ENCODE results near the gene TRIM21.
A peak's percentile ranks its signal among the peaks of the same experiment; 100 is the strongest.
"Not testable (repeated sequence)": the region's sequence is repeated elsewhere in the genome, so short reads cannot be mapped to it uniquely, and the experiment has no call there.

The TRIM21 gene

DNA sequence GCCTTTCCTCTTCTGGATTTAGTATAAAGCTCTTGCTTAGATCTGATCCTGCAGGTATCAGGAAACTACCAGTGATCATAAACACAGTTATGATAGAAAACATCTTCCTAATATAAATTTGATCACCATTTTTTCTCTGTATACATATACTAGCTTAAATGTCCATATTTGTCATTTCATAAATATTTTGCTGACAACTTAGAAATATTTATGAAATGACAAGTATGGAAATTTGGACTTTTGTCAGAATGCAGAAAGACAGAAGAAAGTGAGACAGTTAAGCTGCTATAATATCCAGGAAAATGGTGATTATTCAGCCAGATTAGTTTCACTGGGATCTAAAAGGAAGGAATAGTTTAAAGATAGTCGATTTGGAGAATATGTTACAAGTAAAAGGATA lies 22.8 kb upstream of the TRIM21 start:
- DNase-seq (ENCODE audit: low read depth) = no peak
- H3K4me3 ChIP-seq (ENCODE audit: low read length) = no peak overlapping the region
- TF ChIP-seq, protein P1, sequence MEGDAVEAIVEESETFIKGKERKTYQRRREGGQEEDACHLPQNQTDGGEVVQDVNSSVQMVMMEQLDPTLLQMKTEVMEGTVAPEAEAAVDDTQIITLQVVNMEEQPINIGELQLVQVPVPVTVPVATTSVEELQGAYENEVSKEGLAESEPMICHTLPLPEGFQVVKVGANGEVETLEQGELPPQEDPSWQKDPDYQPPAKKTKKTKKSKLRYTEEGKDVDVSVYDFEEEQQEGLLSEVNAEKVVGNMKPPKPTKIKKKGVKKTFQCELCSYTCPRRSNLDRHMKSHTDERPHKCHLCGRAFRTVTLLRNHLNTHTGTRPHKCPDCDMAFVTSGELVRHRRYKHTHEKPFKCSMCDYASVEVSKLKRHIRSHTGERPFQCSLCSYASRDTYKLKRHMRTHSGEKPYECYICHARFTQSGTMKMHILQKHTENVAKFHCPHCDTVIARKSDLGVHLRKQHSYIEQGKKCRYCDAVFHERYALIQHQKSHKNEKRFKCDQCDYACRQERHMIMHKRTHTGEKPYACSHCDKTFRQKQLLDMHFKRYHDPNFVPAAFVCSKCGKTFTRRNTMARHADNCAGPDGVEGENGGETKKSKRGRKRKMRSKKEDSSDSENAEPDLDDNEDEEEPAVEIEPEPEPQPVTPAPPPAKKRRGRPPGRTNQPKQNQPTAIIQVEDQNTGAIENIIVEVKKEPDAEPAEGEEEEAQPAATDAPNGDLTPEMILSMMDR (IDR thresholded peaks at IDR 0.05; ENCODE audit: insufficient read depth, low read depth, low read length, missing control alignments) = no peak

DNA sequence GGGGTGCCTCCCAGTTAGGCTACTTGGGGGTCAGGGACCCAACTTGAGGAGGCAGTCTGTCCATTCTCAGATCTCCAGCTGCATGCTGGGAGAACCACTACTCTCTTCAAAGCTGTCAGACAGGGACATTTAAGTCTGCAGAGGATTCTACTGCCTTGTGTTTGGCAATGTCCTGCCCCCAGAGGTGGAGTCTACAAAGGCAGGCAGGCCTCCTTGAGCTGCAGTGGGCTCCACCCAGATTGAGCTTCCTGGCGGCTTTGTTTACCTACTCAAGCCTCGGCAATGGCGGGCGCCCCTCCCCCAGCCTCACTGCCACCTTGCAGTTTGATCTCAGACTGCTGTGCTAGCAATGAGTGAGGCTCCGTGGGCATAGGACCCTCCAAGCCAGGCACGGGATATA lies 12.7 kb upstream of the TRIM21 start:
- H3K4me3 ChIP-seq (ENCODE audit: low read length); DNase-seq (ENCODE audit: low read depth): not testable (repeated sequence)

DNA sequence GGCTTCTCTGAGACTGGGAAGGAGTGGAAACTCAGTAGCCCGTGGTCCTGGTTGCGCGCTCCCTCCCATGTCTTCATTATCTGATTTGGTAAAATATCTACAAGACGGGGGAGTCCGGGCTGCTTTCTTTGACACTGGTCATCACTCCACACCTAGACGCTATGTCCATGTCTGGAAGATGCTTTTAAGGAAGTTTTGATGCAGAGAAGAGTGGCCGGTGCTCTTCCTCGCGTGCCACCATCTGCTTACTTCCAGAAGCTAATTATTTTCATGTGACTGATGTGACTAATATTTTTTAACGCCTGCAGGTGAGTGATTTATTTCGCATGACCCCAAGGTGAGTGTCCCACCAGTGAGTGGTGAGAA lies 339 bp upstream of the TRIM21 start:
- DNase-seq (ENCODE audit: low read depth) = no peak
- H3K4me3 ChIP-seq (ENCODE audit: low read length) = peak overlapping the region; percentile 96
- TF ChIP-seq, protein P1 (IDR thresholded peaks at IDR 0.05; ENCODE audit: insufficient read depth, low read depth, low read length, missing control alignments) = no peak

DNA sequence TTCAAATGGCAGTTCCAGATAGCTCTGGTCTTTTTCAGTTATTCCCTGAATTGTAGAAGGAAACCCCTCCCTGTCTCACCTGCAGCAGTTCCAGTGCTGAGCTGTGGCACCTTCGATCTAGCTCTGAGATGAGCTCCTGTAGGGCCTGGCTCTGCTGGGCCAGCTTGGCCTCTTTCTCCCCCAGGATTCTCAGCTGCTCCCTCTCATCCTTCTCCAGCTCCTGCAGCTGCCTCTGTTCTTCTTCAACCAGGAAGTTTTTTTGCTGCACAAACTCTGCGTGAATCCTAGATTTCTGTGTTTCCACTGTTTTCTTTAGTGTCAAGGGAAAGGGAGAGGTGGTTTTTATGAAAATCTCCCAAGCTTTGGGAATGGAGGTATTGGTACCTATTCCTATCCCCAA lies 5.3 kb downstream of the TRIM21 start:
- no peak for DNase-seq (ENCODE audit: low read depth)
- TF ChIP-seq, protein P1 (IDR thresholded peaks at IDR 0.05; ENCODE audit: insufficient read depth, low read depth, low read length, missing control alignments) = no peak
- H3K4me3 ChIP-seq (ENCODE audit: low read length) = no peak overlapping the region

DNA sequence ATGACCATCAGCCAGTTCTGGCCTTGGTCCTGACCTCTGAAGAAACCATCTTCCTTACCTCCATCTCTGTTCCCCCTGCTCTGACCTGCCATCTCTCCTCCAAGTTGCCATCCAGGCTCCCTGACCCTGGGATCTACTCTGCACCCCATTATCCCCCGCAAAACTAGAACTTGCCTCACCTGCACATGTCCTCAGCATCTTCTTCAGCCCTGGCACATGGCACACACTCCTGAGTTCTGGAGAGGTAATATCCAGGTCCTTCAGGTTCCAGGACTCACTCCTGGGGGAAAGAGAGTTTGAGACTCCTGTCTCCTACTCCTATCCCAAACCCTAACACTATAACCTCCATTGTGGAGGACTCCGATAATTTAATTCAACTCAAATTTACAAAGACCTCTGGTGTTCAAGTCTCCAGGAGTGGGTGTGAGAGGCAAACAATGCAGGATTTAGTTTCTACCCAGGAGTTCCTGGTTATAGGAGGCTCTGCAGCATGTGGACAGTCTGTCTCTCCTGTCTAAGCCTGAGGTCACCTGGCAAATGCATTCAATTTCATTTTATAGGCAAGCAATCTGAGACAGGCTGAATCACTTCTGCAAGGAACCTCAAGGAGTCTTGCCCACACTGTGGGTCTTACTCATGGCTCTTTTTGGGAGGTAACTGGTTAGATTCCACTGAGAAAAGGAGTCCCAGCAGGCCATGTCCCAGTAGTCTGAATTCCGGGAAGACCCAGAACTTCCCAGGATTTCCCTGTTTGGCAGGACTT lies 7.3 kb downstream of the TRIM21 start:
- H3K4me3 ChIP-seq (ENCODE audit: low read length) = no peak overlapping the region
- TF ChIP-seq, protein P1 (IDR thresholded peaks at IDR 0.05; ENCODE audit: insufficient read depth, low read depth, low read length, missing control alignments) = no peak
- DNase-seq (ENCODE audit: low read depth) = no peak

DNA sequence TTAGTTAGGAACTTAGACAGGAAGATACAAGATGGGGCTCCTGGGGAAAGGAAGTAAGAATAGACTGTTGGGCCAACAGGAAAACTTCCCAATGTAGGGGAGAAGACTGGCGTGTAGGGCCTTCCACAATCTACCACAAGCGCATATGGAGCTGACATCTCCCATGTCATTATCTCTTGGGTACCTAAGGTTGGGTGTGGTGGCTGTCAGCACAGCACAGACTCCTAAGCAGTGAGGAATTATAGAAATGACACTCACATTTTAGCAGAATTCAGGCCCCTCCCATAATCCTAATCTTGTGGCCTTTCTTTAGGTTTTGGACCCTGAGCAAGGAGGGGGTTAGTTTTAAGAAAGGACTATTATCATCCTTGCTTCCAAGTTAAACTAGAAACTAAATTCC lies 11.6 kb downstream of the TRIM21 start:
- no peak overlapping the region for H3K4me3 ChIP-seq (ENCODE audit: low read length)
- TF ChIP-seq, protein P1 (IDR thresholded peaks at IDR 0.05; ENCODE audit: insufficient read depth, low read depth, low read length, missing control alignments) = no peak

DNA sequence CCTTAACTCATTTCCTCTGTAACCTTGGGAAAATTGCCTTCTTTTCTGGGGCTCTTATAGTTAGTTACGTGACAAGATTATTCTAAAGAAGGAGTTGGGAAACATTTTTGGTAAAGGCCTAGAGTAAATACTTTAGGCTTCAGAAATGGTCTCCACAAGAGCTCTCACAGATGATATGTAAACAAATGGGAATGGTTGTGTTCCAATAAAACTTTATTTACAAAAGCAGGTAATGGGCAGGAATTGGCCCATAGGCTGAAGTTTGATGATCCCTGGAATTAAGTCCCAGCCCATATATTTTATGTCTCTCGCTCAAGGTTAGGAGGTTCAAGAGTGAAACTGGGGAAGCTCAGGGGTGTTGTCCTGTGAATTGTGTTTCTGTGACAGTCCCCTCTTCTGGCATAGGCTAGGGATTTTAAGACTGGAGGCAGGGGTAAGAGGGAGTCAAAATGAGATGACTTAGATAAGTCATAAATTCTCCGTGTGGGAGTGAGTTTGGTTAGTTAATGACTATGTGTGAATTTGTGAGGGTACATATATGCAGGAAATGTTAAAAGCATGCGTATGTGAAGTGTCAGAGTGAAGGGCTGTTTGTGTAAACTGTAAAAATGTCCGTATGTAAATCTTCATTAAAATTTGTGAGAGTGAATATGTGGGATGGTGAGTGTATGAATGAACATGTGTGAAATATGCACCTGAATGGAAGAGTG lies 17.9 kb downstream of the TRIM21 start:
- no peak overlapping the region for H3K4me3 ChIP-seq (ENCODE audit: low read length)
- TF ChIP-seq, protein P1 (IDR thresholded peaks at IDR 0.05; ENCODE audit: insufficient read depth, low read depth, low read length, missing control alignments) = no peak
- DNase-seq (ENCODE audit: low read depth) = no peak

More for the DNA sequence above, 11.6 kb downstream of the TRIM21 start:
- no peak for DNase-seq (ENCODE audit: low read depth)

Measured in epithelial cell of esophagus (primary cell).